Duodenal mucosa (tissue), 2 donors: Measurements from ENCODE around the gene SSBP1.
A peak's percentile ranks its signal among the peaks of the same experiment; 100 is the strongest.
"Not testable (repeated sequence)": the region's sequence is repeated elsewhere in the genome, so short reads cannot be mapped to it uniquely, and the experiment has no call there.

Source experiments
- H3K27ac ChIP-seq: one replicate; pipeline ENCODE4 v1.7.0; 2013; ENCODE audit warnings: low read depth, low read length
- H3K27me3 ChIP-seq, 2 donors: one replicate each; pipeline ENCODE4 v1.7.0; 2013; ENCODE audit warnings: low read length in 2 of 2, control low read depth in 1 of 2; ENCODE audit not compliant: insufficient read depth in 2 of 2, control insufficient read depth in 1 of 2
- H3K36me3 ChIP-seq, 2 donors: one replicate each; pipeline ENCODE4 v1.7.0; 2013; ENCODE audit warnings: low read length in 2 of 2, control low read depth in 1 of 2; ENCODE audit not compliant: insufficient read depth in 2 of 2, control insufficient read depth in 1 of 2
- H3K4me1 ChIP-seq, 2 donors: one replicate each; pipeline ENCODE4 v1.7.0; 2013; ENCODE audit warnings: low read length in 2 of 2, control low read depth in 1 of 2; ENCODE audit not compliant: insufficient read depth in 2 of 2, control insufficient read depth in 1 of 2
- H3K4me3 ChIP-seq, 2 donors: one replicate each; pipeline ENCODE4 v1.7.0; 2013; ENCODE audit warnings: low read length in 2 of 2, low read depth in 1 of 2
- H3K9ac ChIP-seq, 2 donors: one replicate each; pipeline ENCODE4 v1.7.0; 2013; ENCODE audit warnings: low read length in 2 of 2, low read depth in 1 of 2
- H3K9me3 ChIP-seq, 2 donors: one replicate each; pipeline ENCODE4 v1.7.0; 2013; ENCODE audit warnings: low read length in 2 of 2, control low read depth in 1 of 2; ENCODE audit not compliant: control insufficient read depth in 1 of 2

SSBP1 gene, protein sequence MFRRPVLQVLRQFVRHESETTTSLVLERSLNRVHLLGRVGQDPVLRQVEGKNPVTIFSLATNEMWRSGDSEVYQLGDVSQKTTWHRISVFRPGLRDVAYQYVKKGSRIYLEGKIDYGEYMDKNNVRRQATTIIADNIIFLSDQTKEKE

DNA sequence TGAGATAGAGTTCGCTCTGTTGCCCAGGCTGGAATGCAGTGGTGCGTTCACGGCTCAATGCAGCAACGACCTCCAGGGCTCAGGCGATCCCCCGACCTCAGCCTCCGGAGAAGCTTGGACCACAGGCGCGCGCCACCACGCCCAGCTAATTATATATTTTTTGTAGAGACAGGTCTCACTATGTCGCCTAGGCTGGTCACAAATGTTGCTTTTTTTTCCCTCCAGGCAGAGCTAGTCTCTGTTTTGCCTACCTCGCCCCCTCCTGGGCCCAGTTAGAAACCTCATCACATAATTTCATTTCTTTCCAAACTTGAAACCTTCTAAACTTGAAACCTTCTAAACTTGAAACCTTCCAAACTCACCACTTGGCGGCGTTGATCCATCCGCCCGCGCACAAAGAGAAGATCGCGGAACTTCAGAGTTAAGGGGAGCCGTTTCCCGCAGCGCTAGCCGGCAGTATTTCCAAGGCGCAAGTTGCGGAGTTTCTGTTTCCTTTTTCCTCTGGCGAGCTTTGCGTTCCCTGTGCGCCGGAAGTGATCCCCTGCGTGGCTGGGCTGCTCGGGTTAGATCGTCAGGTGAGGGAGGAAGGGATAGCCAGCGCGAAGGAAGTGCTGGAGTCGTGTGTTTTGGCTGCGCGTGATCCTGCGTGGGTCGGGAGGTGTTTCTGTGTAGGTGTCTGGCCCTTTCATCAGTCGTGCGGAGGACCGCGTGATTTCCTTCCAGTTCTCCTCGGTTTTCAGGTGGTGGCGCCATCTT is at the start of gene SSBP1:
Gene SSBP1, plus strand, starts transcription at position 523 of the 756 bp plus-strand sequence. CDS start 809 bp downstream, outside the sequence.
- Histone ChIP-seq H3K4me1 (peaks cover 19 to 21% of the 10 kb centered on the region in 2 donors), H3K27ac (peak within 1 kb of the TSS; percentile 24), H3K27me3 (no peaks in the 10 kb centered on the region), H3K9me3 (no peaks in the 10 kb centered on the region), H3K4me3 (peak within 1 kb of the TSS; percentile 86 to 99), H3K36me3 (peaks cover 12 to 26% of the 10 kb centered on the region in 2 donors), H3K9ac (peak within 1 kb of the TSS; percentile 55 to 98)

DNA sequence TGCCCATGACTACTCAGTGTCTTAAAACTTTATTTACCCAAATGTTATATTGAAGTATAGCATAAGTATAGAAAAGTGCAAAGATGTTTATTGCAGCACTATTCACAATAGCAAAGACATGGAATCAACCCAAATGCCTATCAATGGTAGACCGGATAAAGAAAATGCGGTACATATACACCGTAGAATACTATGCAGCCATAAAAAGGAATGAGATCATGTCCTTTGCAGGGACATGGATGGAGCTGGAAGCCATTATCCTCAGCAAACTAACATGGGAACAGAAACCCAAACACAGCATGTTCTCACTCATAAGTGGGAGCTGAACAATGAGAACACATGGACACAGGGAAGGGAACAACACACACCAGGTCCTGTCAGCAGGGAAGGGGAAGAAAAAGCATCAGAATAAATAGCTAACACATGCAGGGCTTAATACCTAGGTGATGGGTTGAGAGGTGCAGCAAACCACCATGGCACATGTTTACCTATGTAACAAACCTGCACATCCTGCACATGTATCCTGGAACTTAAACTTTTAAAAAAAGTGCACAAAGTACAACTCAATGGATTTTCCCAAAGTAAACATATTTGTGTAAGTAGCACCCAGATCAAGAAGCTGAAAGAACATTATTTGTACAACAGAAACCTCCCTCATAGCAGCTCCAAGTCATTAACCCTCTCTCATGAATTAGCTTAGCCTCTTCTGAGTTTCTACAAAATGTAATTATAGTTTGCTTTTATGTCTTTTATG is 48.9 kb upstream of the SSBP1 start:
- H3K27me3 ChIP-seq, H3K9me3 ChIP-seq, H3K4me3 ChIP-seq, H3K27ac ChIP-seq, H3K9ac ChIP-seq, H3K4me1 ChIP-seq: not testable (repeated sequence)
- peaks cover 5 to 20% of the 10 kb centered on the region in 2 donors for H3K36me3 ChIP-seq

DNA sequence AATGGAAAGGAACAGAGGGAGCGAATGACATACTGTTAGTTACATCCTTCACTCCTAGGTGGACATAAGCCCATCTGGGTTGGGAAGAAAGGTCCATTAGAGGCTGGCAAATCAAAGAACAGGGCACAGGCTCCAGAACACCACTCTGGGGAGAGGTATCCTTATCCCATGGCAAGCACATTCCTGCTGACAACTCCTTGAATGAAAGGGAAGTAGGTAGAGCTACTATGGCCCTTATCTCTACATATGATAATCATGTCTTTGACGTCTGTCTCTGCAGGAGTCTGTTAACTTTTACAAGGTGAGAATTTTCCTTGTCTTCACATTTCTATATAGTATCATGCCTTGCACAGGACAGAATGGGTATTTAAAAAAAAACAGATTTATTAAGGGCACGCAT is 46.6 kb upstream of the SSBP1 start:
- Histone ChIP-seq H3K27ac (no peak overlapping the region), H3K27me3 (no peaks in the 10 kb centered on the region), H3K4me3 (no peak overlapping the region), H3K36me3 (peaks cover 0 to under 1% of the 10 kb centered on the region in 2 donors), H3K9me3 (no peaks in the 10 kb centered on the region), H3K9ac (no peak overlapping the region), H3K4me1 (peaks cover 8 to 10% of the 10 kb centered on the region in 2 donors)

DNA sequence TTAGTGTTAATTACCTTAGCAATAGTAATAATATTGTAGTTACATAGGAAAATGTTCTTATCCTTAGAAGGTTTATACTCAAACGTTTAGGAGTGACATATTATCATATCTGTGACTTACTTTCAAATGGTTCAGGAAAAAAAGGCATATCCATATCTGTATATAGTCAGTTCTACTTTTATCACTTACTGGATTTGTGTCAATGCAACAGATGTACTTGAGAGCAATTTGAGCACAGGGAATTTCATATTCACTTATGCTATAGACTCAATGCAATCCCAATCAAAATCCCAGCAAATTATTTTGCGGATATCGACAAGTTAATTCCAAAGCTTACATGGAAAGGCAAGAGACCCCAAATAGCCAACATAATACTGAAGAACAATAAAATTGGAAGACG is 46.2 kb upstream of the SSBP1 start:
- Histone ChIP-seq H3K4me3 (no peak overlapping the region), H3K4me1 (peaks cover 8 to 14% of the 10 kb centered on the region in 2 donors), H3K9me3 (no peaks in the 10 kb centered on the region), H3K27ac (no peak overlapping the region), H3K9ac (no peak overlapping the region), H3K36me3 (no peaks in the 10 kb centered on the region), H3K27me3 (no peaks in the 10 kb centered on the region)

DNA sequence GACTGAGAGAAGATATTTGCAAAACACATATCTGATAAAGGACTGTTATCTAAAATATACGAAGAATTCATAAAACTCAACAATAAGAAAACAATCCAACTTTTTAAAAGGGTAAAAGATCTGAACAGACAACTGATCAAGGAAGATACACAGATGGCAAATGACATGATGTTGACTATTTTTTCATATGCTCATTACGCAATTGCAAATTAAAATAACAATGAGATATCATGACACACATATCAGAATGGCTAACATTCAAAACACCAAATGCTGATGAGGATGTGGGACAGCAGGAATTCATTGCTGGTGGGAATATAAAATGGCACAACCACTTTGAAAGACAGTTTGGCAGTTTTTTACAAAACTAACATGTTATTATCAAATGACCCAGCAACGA is 45.1 kb upstream of the SSBP1 start:
- H3K9ac ChIP-seq = no peak overlapping the region
- H3K36me3 ChIP-seq = no peaks in the 10 kb centered on the region
- H3K9me3 ChIP-seq = no peaks in the 10 kb centered on the region
- H3K27me3 ChIP-seq = no peaks in the 10 kb centered on the region
- no peak overlapping the region for H3K27ac ChIP-seq
- no peak overlapping the region for H3K4me3 ChIP-seq
- H3K4me1 ChIP-seq = peaks cover 8 to 15% of the 10 kb centered on the region in 2 donors

DNA sequence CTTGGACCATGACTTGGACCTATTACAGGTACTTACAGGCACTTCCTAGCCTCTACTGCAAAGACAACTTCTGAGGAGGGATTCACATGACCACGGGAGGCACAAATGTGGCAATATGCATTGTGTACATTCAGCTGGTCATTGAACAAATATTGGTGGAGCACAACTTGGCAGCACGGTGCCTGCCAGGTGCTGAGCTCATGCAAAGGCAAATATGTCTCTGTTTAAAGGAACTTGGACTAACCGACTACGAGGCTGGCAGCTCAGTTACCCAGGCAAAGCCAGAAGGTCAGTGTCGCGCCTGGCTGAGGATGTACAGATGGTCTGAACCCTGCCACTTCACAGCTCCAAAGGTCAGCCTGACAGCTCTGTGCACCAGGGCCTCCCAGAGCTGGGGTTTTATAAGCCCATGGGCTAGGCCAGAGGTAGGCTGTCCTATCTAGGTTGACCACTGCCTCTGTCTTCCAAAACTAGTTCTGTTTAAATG is 42.3 kb upstream of the SSBP1 start:
- no peaks in the 10 kb centered on the region for H3K36me3 ChIP-seq
- no peak overlapping the region for H3K27ac ChIP-seq
- H3K9ac ChIP-seq = no peak overlapping the region
- H3K4me3 ChIP-seq = no peak overlapping the region
- no peaks in the 10 kb centered on the region for H3K9me3 ChIP-seq
- H3K27me3 ChIP-seq = no peaks in the 10 kb centered on the region
- H3K4me1 ChIP-seq = peaks cover 17 to 18% of the 10 kb centered on the region in 2 donors

DNA sequence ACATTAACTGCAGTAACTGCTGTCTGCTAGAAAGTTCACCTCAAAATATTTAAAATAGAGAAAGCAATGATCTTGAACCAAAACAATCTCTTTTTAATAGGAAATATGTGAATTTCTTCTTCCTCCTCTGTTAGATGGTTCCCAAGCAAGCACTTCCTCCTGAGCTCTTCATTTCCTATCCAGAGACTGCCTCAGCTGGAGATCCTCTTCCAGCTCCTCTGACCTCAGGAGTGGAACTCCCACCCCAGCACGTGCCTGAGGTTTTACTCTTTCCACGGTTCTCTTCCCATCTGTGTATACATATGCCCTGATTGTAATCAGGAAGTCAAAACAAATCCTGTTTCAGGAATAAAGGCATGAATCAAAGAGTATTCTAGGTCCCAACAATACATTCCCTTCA is 41.8 kb upstream of the SSBP1 start:
- Histone ChIP-seq H3K27ac (no peak overlapping the region), H3K4me3 (no peak overlapping the region), H3K9ac (no peak overlapping the region), H3K4me1 (peaks cover 19% of the 10 kb centered on the region in 2 donors), H3K27me3 (no peaks in the 10 kb centered on the region), H3K9me3 (no peaks in the 10 kb centered on the region), H3K36me3 (no peaks in the 10 kb centered on the region)

DNA sequence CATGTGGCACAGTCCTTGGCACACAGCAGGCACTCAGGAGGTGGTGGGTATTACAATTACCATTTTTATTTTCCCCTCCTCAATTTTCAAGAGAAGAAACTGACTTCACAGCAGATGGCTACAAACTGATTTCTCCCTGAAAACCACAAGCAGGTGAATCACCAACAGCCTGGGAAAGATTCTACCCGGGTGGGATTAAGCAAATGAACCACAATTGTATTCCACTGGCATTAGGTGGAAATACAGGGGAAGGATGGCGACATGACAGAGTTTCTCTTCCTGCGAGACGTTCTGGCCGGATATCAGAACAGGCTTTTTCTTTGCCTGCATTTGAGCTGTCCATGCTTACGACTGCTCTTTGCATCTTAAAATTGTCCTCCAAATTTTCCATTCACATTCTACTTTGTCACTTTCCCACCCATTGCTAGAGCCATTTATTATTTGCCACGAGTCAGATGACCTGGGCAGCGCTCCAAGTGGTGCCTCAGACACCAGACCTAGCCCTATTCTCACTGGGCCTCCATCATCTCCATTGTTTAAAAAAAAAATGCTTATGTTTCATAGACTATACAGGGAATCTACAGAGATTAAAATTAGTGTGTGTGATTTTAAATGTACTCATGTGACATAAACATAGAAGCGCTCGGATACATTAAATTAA is 40.8 kb upstream of the SSBP1 start:
- Histone ChIP-seq H3K4me1 (peaks cover 19 to 21% of the 10 kb centered on the region in 2 donors), H3K36me3 (no peaks in the 10 kb centered on the region), H3K27ac (no peak overlapping the region), H3K4me3 (no peak overlapping the region), H3K27me3 (no peaks in the 10 kb centered on the region), H3K9me3 (no peaks in the 10 kb centered on the region), H3K9ac (no peak overlapping the region)

DNA sequence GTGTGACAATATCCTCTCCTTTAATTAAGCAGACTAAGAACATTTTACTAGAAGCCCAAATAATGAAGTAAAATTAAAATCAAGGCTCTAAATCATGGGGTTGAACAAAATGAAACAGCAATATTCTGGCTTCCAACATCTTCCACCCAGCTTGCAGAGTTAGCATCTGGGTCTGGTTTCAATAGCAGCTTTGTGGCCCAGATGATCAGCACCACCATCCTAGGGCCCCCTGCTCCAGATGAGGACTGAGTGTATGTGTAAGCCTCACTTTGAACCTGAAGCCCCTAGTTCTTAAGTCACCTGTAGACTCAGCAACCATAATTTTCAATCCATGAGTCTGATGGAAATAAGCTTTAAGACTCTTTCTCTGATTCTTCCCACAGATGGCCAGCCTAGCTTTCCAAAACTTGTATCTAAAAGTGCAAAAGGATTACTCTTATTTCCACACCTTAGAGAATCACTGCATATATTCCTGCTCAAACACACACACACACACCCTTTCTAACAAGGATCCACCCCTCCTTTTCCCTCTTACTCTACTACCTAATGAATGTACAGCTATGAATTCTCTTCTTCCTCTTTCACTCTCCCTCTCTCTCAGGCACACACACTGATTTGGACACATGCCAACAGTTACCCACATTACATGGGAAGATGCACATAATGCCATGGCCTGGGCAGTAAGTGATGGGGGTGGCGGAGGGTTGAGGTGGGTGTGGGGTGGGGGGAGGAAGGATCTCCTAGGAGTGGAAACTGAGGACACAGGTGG is 39.7 kb upstream of the SSBP1 start:
- H3K4me3 ChIP-seq = no peak overlapping the region
- H3K9ac ChIP-seq = no peak overlapping the region

More for the DNA sequence above, 39.7 kb upstream of the SSBP1 start:
- H3K36me3 ChIP-seq = no peaks in the 10 kb centered on the region
- H3K9me3 ChIP-seq = no peaks in the 10 kb centered on the region
- peaks cover 23 to 25% of the 10 kb centered on the region in 2 donors for H3K4me1 ChIP-seq
- H3K27ac ChIP-seq = no peak overlapping the region
- H3K27me3 ChIP-seq = no peaks in the 10 kb centered on the region
